Measurements from ENCODE around the gene SPNS3.

SPNS3 gene

GRCh38 chr17:4509923-4510617 lies 76.3 kb downstream of the SPNS3 start:
- DNase-seq (ENCODE audit: low read depth in 2 of 2): no peak

DNA sequence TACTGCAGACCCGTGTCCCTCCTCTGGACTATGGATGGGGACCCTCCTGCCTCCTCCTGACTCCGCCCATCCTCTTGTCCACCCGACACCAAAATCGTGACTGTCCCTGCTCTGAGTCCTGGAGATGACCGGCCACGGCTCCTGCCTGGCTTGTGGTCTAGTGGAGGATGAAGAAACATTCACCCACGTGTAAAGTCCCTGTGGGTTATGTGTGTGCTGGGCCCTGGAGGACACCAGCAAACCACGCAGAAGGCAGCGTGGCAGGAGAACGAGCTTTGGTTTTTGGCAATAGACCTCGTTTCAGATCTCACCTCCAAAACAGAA lies 76.8 kb downstream of the SPNS3 start:
- DNase-seq (ENCODE audit: low read depth in 2 of 2): no peak

DNA sequence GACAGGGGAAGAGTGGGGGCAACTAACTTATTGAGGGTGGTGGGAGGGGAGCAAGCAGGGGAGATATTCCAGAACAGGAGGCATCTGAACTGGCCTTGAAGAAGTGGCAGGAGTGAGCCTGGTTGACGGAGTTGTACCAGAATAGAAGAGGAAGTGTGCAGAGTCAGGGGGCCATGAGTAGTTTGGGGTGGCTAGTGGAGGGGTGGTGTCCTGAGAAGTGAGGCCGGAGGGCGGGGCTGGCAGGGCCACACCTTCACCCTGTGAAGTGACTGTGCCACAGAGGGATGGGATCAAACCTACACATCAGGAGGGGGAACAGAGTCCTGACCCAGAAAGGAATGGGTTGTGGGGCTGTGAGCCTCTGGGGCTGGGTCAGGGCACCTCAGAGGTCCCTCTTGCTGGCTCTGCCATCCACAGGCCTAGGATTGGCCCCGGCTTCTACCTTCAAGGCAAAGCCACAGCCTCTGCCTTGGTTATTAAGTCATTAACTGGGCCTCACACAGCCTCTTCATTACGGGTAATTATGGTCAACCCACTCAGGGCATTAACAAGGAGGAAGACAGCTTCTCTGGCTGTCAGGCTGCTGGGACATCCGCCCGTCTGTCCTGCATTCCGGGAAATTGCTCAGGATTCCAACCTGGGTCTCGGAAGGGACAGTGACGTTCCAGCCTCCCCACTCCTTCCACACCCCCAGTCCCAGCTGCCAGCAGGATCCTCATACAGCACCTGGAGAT lies 77.6 kb downstream of the SPNS3 start:
- no peak for DNase-seq (ENCODE audit: low read depth in 2 of 2)

GRCh38 chr17:4512156-4513112 lies 78.7 kb downstream of the SPNS3 start:
- DNase-seq (ENCODE audit: low read depth in 2 of 2): no peak

DNA sequence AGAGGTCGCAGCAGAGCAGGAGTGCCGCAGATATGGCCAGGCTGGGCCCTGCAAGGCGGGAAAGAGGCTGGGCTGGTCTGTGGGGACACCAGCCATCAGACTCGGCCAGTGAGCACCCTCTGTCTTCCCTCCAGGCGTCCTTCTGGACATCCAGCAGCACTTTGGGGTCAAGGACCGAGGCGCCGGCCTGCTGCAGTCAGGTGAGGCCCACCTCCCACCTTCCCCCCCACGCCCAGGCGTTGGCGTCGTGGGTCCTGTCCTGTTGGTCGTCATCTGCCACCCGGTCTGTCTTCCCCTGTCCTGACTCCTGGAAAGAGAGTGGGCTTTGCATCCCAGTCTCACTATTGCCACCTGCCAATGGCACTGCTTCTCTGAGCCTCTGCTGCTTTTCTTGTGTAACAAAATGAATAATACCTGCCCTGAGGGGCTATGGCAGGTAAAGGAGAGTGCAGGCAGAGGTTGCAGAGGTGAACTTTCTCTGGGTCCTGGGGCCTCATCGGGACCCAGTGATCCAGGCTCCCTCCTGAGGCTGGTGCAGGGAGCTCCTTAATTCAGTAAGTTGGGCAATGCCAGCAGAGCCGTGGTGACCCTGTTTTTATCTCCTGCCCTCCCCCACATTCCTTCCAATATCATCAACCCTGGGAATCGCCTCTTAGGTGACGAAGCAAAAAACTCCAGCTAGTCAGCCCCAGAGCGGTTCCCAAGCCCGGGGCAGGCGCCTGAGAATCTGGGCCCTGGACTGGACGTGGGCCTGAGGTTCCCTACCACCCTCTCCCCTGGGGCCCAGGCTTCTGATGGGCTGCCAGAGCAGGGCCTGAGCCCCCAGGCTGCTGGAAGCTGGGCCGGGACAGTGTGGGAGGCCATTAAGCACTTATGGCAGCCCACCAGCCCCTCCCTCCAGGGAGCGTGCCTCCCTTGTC lies 79.6 kb downstream of the SPNS3 start:
- DNase-seq (ENCODE audit: low read depth in 2 of 2): no peak

- no peak for DNase-seq (ENCODE audit: low read depth in 2 of 2)
These were observed 80.5 kb downstream of the SPNS3 start for GRCh38 chr17:4514206-4514605.

- DNase-seq (ENCODE audit: low read depth in 2 of 2): no peak
These were observed 81.0 kb downstream of the SPNS3 start for GRCh38 chr17:4514779-4515178.

GRCh38 chr17:4515501-4515900 lies 81.8 kb downstream of the SPNS3 start:
- no peak for DNase-seq (ENCODE audit: low read depth in 2 of 2)

- no peak for DNase-seq (ENCODE audit: low read depth in 2 of 2)
These were observed 83.0 kb downstream of the SPNS3 start for GRCh38 chr17:4516735-4517134.

DNA sequence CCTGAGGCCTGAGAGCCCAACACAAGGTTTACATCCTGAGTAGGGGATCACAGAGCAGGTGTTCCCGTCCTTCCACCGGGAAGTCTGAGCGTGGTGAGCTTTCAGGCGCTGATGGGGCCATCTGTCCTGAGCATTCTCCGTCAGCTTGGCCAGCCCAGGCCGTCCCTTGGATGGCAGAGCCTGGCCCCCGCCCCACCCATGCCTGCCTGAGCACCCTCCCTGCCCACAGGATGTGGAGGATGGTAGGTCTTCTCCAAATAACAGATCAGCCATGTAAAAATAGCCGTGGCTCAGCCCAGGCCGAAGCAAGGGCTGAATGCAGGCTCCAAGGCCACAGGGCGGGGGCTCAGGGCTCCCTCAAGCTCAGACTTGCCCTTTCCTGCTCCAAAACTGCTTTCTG lies 85.2 kb downstream of the SPNS3 start:
- DNase-seq (ENCODE audit: low read depth in 2 of 2): no peak

GRCh38 chr17:4519361-4519788 lies 85.6 kb downstream of the SPNS3 start:
- DNase-seq (ENCODE audit: low read depth in 2 of 2): no peak

DNA sequence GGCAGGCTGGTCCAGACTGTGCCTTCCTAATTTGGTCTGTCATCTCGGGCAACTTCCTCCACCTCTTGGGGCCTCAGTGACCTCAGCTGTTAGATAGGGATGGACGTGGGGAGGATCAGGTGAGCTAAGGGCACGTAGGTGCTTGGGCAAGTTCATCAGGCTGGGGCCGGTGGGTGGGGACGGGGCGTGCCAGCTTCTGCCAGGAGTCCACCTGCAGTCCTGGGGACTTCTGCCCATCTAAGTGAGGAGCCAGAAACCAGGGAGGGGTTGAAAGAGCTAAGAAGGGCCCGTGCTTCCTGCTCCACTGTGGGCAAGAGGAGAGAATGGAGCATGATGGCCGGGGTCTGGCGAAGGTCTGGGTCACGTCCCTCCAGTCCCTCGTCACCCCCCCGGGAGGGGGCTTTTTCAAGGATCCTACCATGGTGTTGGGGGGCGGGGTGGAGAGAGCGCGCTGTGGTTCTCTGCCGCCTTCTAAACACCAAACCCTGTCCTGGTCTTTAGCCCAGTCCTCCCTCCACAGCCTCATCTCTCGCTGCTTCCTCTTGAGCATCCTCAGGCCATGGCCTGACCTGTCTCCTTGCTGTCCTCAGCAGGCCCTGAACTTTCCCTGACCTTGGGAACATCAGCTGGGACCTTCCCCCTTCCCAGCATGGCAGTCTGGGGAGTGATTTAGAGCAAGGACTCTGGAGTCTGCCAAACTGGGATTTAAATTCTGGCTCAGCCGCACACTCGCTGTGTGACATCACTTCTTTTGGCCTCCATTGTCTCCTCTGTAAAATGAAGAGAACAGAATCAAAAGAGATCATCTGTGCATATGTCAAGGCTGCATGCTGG lies 86.5 kb downstream of the SPNS3 start:
- DNase-seq (ENCODE audit: low read depth in 2 of 2): no peak

DNA sequence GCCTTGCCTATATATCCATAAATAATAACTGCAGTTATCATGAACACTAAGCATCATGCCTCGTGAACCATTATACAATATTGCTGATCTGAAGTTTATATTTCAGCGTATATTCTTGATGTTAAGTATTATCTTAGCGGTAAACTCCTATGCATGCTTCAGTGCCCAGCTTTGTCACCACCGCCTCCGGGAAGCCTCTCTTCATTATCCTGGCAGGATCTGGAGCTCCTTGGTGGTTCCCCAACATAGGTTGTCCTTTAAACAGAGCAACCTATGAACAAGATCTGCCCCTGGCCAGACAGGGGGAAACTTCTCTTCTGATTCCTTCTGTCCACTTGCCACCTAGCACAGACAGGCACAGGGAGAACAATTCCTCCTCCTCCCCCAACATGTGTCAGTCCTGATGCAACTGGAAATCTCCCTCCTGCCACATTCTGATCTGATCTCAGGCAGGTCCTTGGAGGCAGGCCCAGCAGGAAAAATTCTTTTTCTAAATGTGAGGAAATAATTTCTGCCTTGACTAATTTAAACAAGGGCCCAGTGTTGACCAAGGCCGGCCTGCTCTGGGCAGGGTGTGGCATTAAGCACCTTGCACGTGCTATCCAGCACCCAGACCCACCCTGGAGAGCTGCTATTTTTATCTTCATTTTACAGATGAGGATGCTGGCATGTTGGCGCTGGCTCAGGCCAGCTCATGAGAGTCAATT lies 87.3 kb downstream of the SPNS3 start:
- no peak for DNase-seq (ENCODE audit: low read depth in 2 of 2)

DNA sequence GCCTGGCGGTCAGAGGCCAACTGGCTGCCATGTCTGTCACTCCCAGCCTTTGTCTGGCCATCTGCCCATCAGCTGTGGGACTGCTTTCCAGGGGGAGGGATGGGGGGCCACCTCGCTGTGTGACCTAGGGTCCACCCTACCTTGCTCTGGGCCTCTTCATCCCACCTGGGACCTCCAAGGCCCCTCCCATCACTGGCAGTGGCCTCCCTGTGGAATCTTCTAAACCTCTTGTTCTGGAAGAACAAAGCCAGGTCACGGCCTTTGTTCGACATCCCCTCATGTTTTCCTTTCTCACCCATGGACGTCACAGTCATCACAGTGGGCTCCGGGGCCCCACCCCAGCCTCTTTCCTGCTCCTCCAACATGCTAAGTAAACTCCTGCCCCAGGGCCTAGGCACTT lies 88.9 kb downstream of the SPNS3 start:
- no peak for DNase-seq (ENCODE audit: low read depth in 2 of 2)

GRCh38 chr17:4523946-4524345 lies 90.2 kb downstream of the SPNS3 start:
- DNase-seq (ENCODE audit: low read depth in 2 of 2): no peak

DNA sequence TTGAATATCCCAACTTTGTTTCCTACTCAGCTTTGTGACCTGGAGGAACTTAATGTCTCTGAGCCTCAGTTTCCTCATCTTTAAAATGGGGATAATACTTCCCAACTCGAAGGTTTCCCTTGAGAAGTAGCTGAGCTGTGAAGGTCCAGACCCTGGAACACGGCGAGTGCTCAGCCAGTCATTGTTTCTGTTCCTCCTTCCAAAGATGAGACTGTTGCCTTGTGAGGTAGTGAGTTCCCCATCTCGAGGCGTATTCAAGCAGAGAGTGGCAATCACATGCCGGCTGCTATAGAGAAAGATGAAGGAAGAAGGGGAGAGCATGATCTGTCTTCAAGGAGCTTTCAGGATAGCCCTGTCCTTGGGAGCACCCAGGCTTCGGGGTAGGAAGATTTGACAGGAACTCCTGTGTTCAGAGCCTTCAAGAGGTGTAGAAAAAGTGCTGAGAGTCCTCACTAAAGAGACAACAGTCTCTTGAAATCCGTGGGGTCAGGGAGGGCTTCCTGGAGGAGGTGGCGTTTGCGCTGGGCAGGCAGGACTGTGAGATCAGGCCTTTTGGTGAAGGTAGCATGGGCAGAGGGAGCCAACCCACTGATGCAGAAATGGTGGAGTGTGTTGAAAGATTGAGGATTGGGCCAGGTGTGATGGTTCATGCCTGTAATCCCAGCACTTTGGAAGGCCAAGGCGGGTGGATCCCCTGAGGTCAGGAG lies 92.1 kb downstream of the SPNS3 start:
- DNase-seq (ENCODE audit: low read depth in 2 of 2): no peak

GRCh38 chr17:4527134-4527533 lies 93.4 kb downstream of the SPNS3 start:
- DNase-seq (ENCODE audit: low read depth in 2 of 2): no peak

- DNase-seq (ENCODE audit: low read depth in 2 of 2): no peak
These were observed 93.9 kb downstream of the SPNS3 start for GRCh38 chr17:4527566-4528125.
